H9 (cell line): ENCODE results near the gene PNMA6E. TPM values are rescaled to one million over a fixed set of nuclear protein-coding genes. Genes with fewer than 3 reads are reported as not detected.

ENCODE experiments used
- DNase-seq: peaks from one replicate; pipeline ENCODE4 v3.0.0-alpha.2; 2017
- H2AFZ ChIP-seq: one replicate; pipeline ENCODE4 v1.6.1; 2013; ENCODE audit warnings: mild to moderate bottlenecking, low read length, control low read depth, moderate library complexity
- H2AK5ac ChIP-seq: 2 replicates; pipeline ENCODE4 v1.6.1; 2013; ENCODE audit warnings: low read length, control low read depth, mixed read lengths; ENCODE audit not compliant: insufficient read length
- H2BK120ac ChIP-seq: one replicate; pipeline ENCODE4 v1.6.1; 2013; ENCODE audit warnings: low read depth, mild to moderate bottlenecking, low read length, control low read depth, inconsistent platforms; ENCODE audit not compliant: poor library complexity, severe bottlenecking
- H2BK12ac ChIP-seq: 2 replicates; pipeline ENCODE4 v1.6.1; 2013; ENCODE audit warnings: low read length, control low read depth, mixed read lengths, low read depth; ENCODE audit not compliant: insufficient read length
- H2BK15ac ChIP-seq: 2 replicates; pipeline ENCODE4 v1.6.1; 2013; ENCODE audit warnings: low read depth, low read length, control low read depth
- H2BK20ac ChIP-seq: one replicate; pipeline ENCODE4 v1.6.1; 2013; ENCODE audit warnings: low read depth, mild to moderate bottlenecking, low read length, control low read depth, inconsistent platforms; ENCODE audit not compliant: poor library complexity, severe bottlenecking
- H2BK5ac ChIP-seq: 2 replicates; pipeline ENCODE4 v1.6.1; 2013; ENCODE audit warnings: low read length, control low read depth, mixed read lengths; ENCODE audit not compliant: insufficient read length
- H3K14ac ChIP-seq: 2 replicates; pipeline ENCODE4 v1.6.1; 2013; ENCODE audit warnings: low read length, control low read depth; ENCODE audit not compliant: insufficient read depth
- H3K18ac ChIP-seq: 2 replicates; pipeline ENCODE4 v1.6.1; 2013; ENCODE audit warnings: low read depth, mild to moderate bottlenecking, mixed read lengths, low read length, control low read depth; ENCODE audit not compliant: insufficient read length
- H3K23ac ChIP-seq: 2 replicates; pipeline ENCODE4 v1.6.1; 2013; ENCODE audit warnings: low read length, control low read depth, mixed read lengths, low read depth; ENCODE audit not compliant: insufficient read length
- H3K23me2 ChIP-seq: 2 replicates; pipeline ENCODE4 v1.6.1; 2013; ENCODE audit warnings: low read depth, mild to moderate bottlenecking, mixed read lengths, low read length, control low read depth; ENCODE audit not compliant: insufficient read length, poor library complexity, severe bottlenecking
- H3K27ac ChIP-seq: 2 replicates; pipeline ENCODE4 v1.5.1; 2013; ENCODE audit warnings: low read length, control low read depth, mixed read lengths, low read depth; ENCODE audit not compliant: insufficient read length
- H3K27me3 ChIP-seq: 2 replicates; pipeline ENCODE4 v1.6.1; 2013; ENCODE audit warnings: low read length, control low read depth, inconsistent platforms; ENCODE audit not compliant: insufficient read depth
- H3K4ac ChIP-seq: 2 replicates; pipeline ENCODE4 v1.6.1; 2013; ENCODE audit warnings: low read depth, mild to moderate bottlenecking, control low read depth, inconsistent platforms, low read length, moderate library complexity
- H3K4me1 ChIP-seq: 2 replicates; pipeline ENCODE4 v1.6.1; 2013; ENCODE audit warnings: low read length, control low read depth, inconsistent platforms; ENCODE audit not compliant: insufficient read depth
- H3K4me2 ChIP-seq: 2 replicates; pipeline ENCODE4 v1.6.1; 2013; ENCODE audit warnings: low read length, control low read depth, mixed read lengths; ENCODE audit not compliant: insufficient read length, insufficient read depth
- H3K56ac ChIP-seq: 2 replicates; pipeline ENCODE4 v1.6.1; 2013; ENCODE audit warnings: low read depth, mild to moderate bottlenecking, mixed read lengths, low read length, control low read depth; ENCODE audit not compliant: insufficient read length
- H3K79me1 ChIP-seq: 2 replicates; pipeline ENCODE4 v1.6.1; 2013; ENCODE audit warnings: low read depth, mild to moderate bottlenecking, moderate library complexity, low read length, control low read depth, inconsistent platforms; ENCODE audit not compliant: insufficient read depth, poor library complexity, severe bottlenecking
- H3K79me2 ChIP-seq: 2 replicates; pipeline ENCODE4 v1.6.1; 2013; ENCODE audit warnings: low read length, control low read depth, inconsistent platforms; ENCODE audit not compliant: insufficient read depth
- H3K9ac ChIP-seq: 2 replicates; pipeline ENCODE4 v1.6.1; 2013; ENCODE audit warnings: low read length, control low read depth, mixed read lengths; ENCODE audit not compliant: insufficient read length; ENCODE audit errors: extremely low read depth
- H3K9me3 ChIP-seq: one replicate; pipeline ENCODE4 v1.6.1; 2013; ENCODE audit warnings: low read depth, low read length, inconsistent platforms; ENCODE audit not compliant: control insufficient read depth
- H3T11ph ChIP-seq: one replicate; pipeline ENCODE4 v1.6.1; 2013; ENCODE audit warnings: mild to moderate bottlenecking, low read length, control low read depth, inconsistent platforms
- H4K20me1 ChIP-seq: one replicate; pipeline ENCODE4 v1.6.1; 2013; ENCODE audit not compliant: control insufficient read depth, insufficient read length, insufficient read depth
- H4K5ac ChIP-seq: 2 replicates; pipeline ENCODE4 v1.6.1; 2013; ENCODE audit warnings: low read depth, mild to moderate bottlenecking, mixed read lengths, low read length, control low read depth; ENCODE audit not compliant: insufficient read length
- H4K8ac ChIP-seq: replicated peaks from 2 replicates; pipeline ENCODE4 v1.6.1; 2013; ENCODE audit warnings: low read length, control low read depth, mixed read lengths, low read depth; ENCODE audit not compliant: insufficient read length
- H4K91ac ChIP-seq: 2 replicates; pipeline ENCODE4 v1.6.1; 2013; ENCODE audit warnings: low read depth, mild to moderate bottlenecking, moderate library complexity, mixed read lengths, low read length, control low read depth; ENCODE audit not compliant: insufficient read length
- H3K27ac Mint-ChIP-seq, 3 experiments: 2 replicates in 2 of 3; 3 replicates in 1 of 3; pipeline ENCODE4 v1.8.0; 2020 to 2021; ENCODE audit warnings: mixed read lengths in 3 of 3, mild to moderate bottlenecking in 1 of 3, moderate library complexity in 1 of 3
- H3K27me3 Mint-ChIP-seq: 2 replicates; pipeline ENCODE4 v1.8.0; 2021; ENCODE audit warnings: low read depth, mild to moderate bottlenecking, moderate library complexity, mixed read lengths
- H3K36me3 Mint-ChIP-seq, 3 experiments: 2 replicates in 2 of 3; 3 replicates in 1 of 3; pipeline ENCODE4 v1.8.0; 2020 to 2021; ENCODE audit warnings: low read depth in 3 of 3, mixed read lengths in 3 of 3; ENCODE audit not compliant: insufficient read depth in 1 of 3
- H3K4me1 Mint-ChIP-seq, 2 experiments: 2 replicates each; pipeline ENCODE4 v1.8.0; 2020; ENCODE audit warnings: mixed read lengths in 2 of 2
- H3K4me3 Mint-ChIP-seq, 2 experiments: 2 replicates in 1 of 2; 3 replicates in 1 of 2; pipeline ENCODE4 v1.8.0; 2020 to 2021; ENCODE audit warnings: mild to moderate bottlenecking in 2 of 2, mixed read lengths in 2 of 2, moderate library complexity in 1 of 2
- H3K9me3 Mint-ChIP-seq, 2 experiments: 2 replicates in 1 of 2; 3 replicates in 1 of 2; pipeline ENCODE4 v1.8.0; 2020; ENCODE audit warnings: mild to moderate bottlenecking in 2 of 2, mixed read lengths in 2 of 2, moderate library complexity in 1 of 2
- CTCF ChIP-seq: fragments of 200-600 bp; sonication (generic); conservative IDR thresholded peaks from 3 replicates; pipeline ENCODE4 v1.8.0; 2021; ENCODE audit warnings: antibody characterized with exemption, mild to moderate bottlenecking
- WGBS: extraction: QIAGEN DNeasy Blood & Tissue Kit; methylation state at CpG from one replicate; pipeline ENCODE4 v1.1.7; 2013; ENCODE audit warnings: missing lambda C conversion rate, low lambda C conversion rate, mixed read lengths; ENCODE audit not compliant: insufficient read length; ENCODE audit errors: extremely low coverage; 5-methylcytosine and 5-hydroxymethylcytosine counted together
- long read RNA-seq: library from polyadenylated mRNA; unstranded; transcript quantifications from one replicate; pipeline ENCODE4 v2.0.0, GENCODE V29; 2020
- total RNA-seq: library from RNA; stranded (reverse); gene quantifications from 2 replicates; pipeline ENCODE4 v1.2.1, GENCODE V29; 2021

Gene PNMA6E
- not detected in 2 replicates for total RNA-seq
- long read RNA-seq: 0 reads

GRCh38 chrX:153401133-153401764 is at the start of gene PNMA6E:
PNMA6E (minus strand) TSS chrX:153401350; CDS start chrX:153398849, 2,501 bp downstream.
- Histone ChIP-seq H4K91ac (no peak within 1 kb of the TSS), H3K4me2 (no peak within 1 kb of the TSS), H2AFZ (no peak within 1 kb of the TSS), H3K79me2 (no peaks in the 10 kb centered on the region), H3K27ac (no peak within 1 kb of the TSS), H3K4me1 (no peaks in the 10 kb centered on the region), H2BK20ac (no peak within 1 kb of the TSS), H4K20me1 (no peaks in the 10 kb centered on the region), H2BK12ac (no peak within 1 kb of the TSS), H4K5ac (no peak within 1 kb of the TSS), H3K14ac (no peak within 1 kb of the TSS), H2BK5ac (no peak within 1 kb of the TSS), H2BK120ac (no peak within 1 kb of the TSS), H3T11ph (no peak within 1 kb of the TSS), H3K18ac (no peak within 1 kb of the TSS), H2AK5ac (no peak within 1 kb of the TSS), H2BK15ac (no peak within 1 kb of the TSS), H3K56ac (no peak within 1 kb of the TSS), H3K79me1 (no peaks in the 10 kb centered on the region), H3K4ac (no peak within 1 kb of the TSS), H3K27me3 (no peaks in the 10 kb centered on the region), H3K23me2 (no peaks in the 10 kb centered on the region), H3K23ac (no peak within 1 kb of the TSS), H3K9ac (no peak within 1 kb of the TSS), H3K9me3 (peaks cover 10% of the 10 kb centered on the region), H4K8ac (no peak within 1 kb of the TSS)
- WGBS: no CpG with 5 or more reads among the region's 29 CpGs
- no peak within 1 kb of the TSS for H3K27ac Mint-ChIP-seq
- peaks cover 42% of the 10 kb centered on the region for H3K27me3 Mint-ChIP-seq
- no peak for TF ChIP-seq CTCF
- H3K4me1 Mint-ChIP-seq: no peaks in the 10 kb centered on the region
- H3K36me3 Mint-ChIP-seq: peaks cover 7 to 10% (median 10%) of the 10 kb centered on the region in 3 experiments
- H3K9me3 Mint-ChIP-seq: peaks cover 65 to 79% of the 10 kb centered on the region in 2 experiments
- DNase-seq: no peak
- no peak within 1 kb of the TSS; a peak in 1 of 5 replicates for H3K4me3 Mint-ChIP-seq
